HG03135 (cell line): Measurements from ENCODE around the gene NUFIP1.
A peak's percentile ranks its signal among the peaks of the same experiment; 100 is the strongest.
"Not testable (repeated sequence)": the region's sequence is repeated elsewhere in the genome, so short reads cannot be mapped to it uniquely, and the experiment has no call there.

Experiments used
- ATAC-seq: cut with Tn5 transposase; IDR thresholded peaks from one replicate; pipeline ENCODE4 v1.9.1; 2021; ENCODE audit warnings: mild to moderate bottlenecking, moderate library complexity; ENCODE audit not compliant: unreplicated experiment

NUFIP1 gene

GRCh38 chr13:44921931-44922758, 67.1 kb downstream of the NUFIP1 start:
- ATAC-seq: no peak

GRCh38 chr13:44921246-44921877, 67.9 kb downstream of the NUFIP1 start:
- no peak for ATAC-seq

GRCh38 chr13:44920013-44920412, 69.3 kb downstream of the NUFIP1 start:
- no peak for ATAC-seq

- no peak for ATAC-seq
Observed at GRCh38 chr13:44919104-44919804, 70.0 kb downstream of the NUFIP1 start.

GRCh38 chr13:44918326-44919103, 70.8 kb downstream of the NUFIP1 start:
- peak; percentile 85 for ATAC-seq

GRCh38 chr13:44917589-44918325, 71.5 kb downstream of the NUFIP1 start:
- peak; percentile 80 for ATAC-seq

GRCh38 chr13:44912278-44913016, 76.8 kb downstream of the NUFIP1 start:
- ATAC-seq: no peak

- ATAC-seq: no peak
Observed at GRCh38 chr13:44908712-44909111, 80.6 kb downstream of the NUFIP1 start.

- ATAC-seq: no peak
Observed at GRCh38 chr13:44908266-44908665, 81.0 kb downstream of the NUFIP1 start.

GRCh38 chr13:44906713-44907112, 82.6 kb downstream of the NUFIP1 start:
- ATAC-seq: no peak

- no peak for ATAC-seq
Observed at GRCh38 chr13:44906230-44906629, 83.0 kb downstream of the NUFIP1 start.

- no peak for ATAC-seq
Observed at GRCh38 chr13:44905556-44905955, 83.7 kb downstream of the NUFIP1 start.

- ATAC-seq: no peak
Observed at GRCh38 chr13:44904967-44905366, 84.3 kb downstream of the NUFIP1 start.

GRCh38 chr13:44903574-44903985, 85.7 kb downstream of the NUFIP1 start:
- ATAC-seq: no peak

- ATAC-seq: no peak
Observed at GRCh38 chr13:44902738-44903137, 86.5 kb downstream of the NUFIP1 start.

- no peak for ATAC-seq
Observed at GRCh38 chr13:44899967-44900366, 89.3 kb downstream of the NUFIP1 start.

- ATAC-seq: not testable (repeated sequence)
Observed at GRCh38 chr13:44898308-44898707, 91.0 kb downstream of the NUFIP1 start.

- no peak for ATAC-seq
Observed at GRCh38 chr13:44895953-44896335, 93.3 kb downstream of the NUFIP1 start.

GRCh38 chr13:44895264-44895952, 93.9 kb downstream of the NUFIP1 start:
- no peak for ATAC-seq
